ENCODE data around the gene PHF20.

- TF ChIP-seq CTCF (conservative IDR thresholded peaks at IDR 0.05 in 1 of 2, IDR thresholded peaks at IDR 0.05 in 1 of 2; ENCODE audit: extremely low read depth in 1 of 2, insufficient read depth in 1 of 2, low read depth in 1 of 2, low read length in 2 of 2) (no peak), EZH2 (IDR thresholded peaks at IDR 0.05; ENCODE audit: borderline replicate concordance, low read length) (no peak)
Observed at GRCh38 chr20:35953387-35954199, 181.8 kb downstream of the PHF20 start.
